Tibial artery (tissue), 4 donors: ENCODE measurements around the gene AGAP1.

ENCODE experiments used
- DNase-seq, 2 donors: peaks; one replicate each; pipeline ENCODE4 v3.0.0-alpha.2; 2019
- H3K27ac ChIP-seq, 2 donors: fragments of 200-600 bp; sonication (generic) in 1 of 2; 1 replicate in 1 of 2; 2 replicates in 1 of 2; pipeline ENCODE4 v1.5.1; 2018 to 2019; ENCODE audit warnings: mild to moderate bottlenecking in 1 of 2
- H3K27me3 ChIP-seq, 2 donors: fragments of 200-600 bp; sonication (generic) in 1 of 2; one replicate each; pipeline versions ENCODE4 v1.5.1 to v1.6.0; 2016 to 2019
- H3K36me3 ChIP-seq, 3 donors: fragments of 200-600 bp; sonication (generic) in 2 of 3; one replicate each; pipeline ENCODE4 v1.5.1; 2016 to 2019; ENCODE audit warnings: mild to moderate bottlenecking in 2 of 3
- H3K4me1 ChIP-seq, 4 donors: fragments of 200-600 bp; sonication (generic) in 2 of 4; 1 replicate in 3 of 4; 2 replicates in 1 of 4; pipeline ENCODE4 v1.5.1; 2016 to 2019
- H3K4me3 ChIP-seq, 2 donors: fragments of 200-600 bp; sonication (generic) in 1 of 2; 1 replicate in 1 of 2; 2 replicates in 1 of 2; pipeline ENCODE4 v1.5.1; 2018 to 2019; ENCODE audit warnings: mild to moderate bottlenecking in 2 of 2
- H3K9me3 ChIP-seq, 3 donors: fragments of 200-600 bp; sonication (generic) in 1 of 3; one replicate each; pipeline ENCODE4 v1.5.1; 2016 to 2019
- CTCF ChIP-seq, 2 experiments: fragments of 200-600 bp in 1 of 2; fragments of 450-650 bp in 1 of 2; IDR thresholded peaks; one replicate each; pipeline ENCODE4 v1.5.1; 2017 to 2019; ENCODE audit warnings: antibody characterized with exemption in 2 of 2, mild to moderate bottlenecking in 1 of 2, moderate library complexity in 1 of 2
- intact Hi-C: fragments of 100-400 bp; cut with DNase I; formaldehyde crosslinking; loops from one replicate; pipeline ENCODE4 v1.15.0; 2023; ENCODE audit warnings: low total_unique reads

AGAP1 gene

DNA sequence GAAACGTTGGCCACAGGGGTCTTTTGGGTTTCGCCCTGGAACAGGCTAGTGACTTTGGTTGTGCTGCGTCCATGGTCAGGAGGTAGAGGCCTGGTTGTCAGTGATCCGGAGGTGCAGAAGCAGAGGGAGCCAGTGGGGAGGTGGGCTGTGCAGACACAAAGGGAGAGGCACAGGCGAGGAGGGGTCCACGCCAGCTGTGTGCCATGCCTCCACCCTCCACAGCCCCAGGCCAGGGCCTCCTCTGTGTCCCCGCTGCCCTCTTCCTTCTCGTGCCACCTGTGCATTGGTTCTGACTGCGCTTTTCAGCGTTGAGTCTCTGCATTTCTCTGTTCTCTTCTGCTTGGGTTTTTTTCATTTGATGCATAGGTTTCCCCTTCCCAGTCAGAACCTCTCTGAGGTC is 553.3 kb downstream of the AGAP1 start:
- Histone ChIP-seq H3K36me3 (peaks cover 16 to 37% (median 32%) of the 10 kb centered on the region in 3 donors), H3K4me3 (no peak overlapping the region), H3K4me1 (no peaks in the 10 kb centered on the region), H3K9me3 (no peaks in the 10 kb centered on the region), H3K27me3 (no peaks in the 10 kb centered on the region), H3K27ac (no peak overlapping the region)
- intact Hi-C loops = no loop called here
- TF ChIP-seq CTCF (IDR thresholded peaks at IDR 0.05) = no peak
- no peak for DNase-seq

- Histone ChIP-seq H3K27ac (no peak overlapping the region), H3K4me3 (no peak overlapping the region), H3K4me1 (no peaks in the 10 kb centered on the region), H3K9me3 (no peaks in the 10 kb centered on the region), H3K36me3 (peaks cover 16 to 34% (median 30%) of the 10 kb centered on the region in 3 donors), H3K27me3 (no peaks in the 10 kb centered on the region)
- no peak for TF ChIP-seq CTCF (IDR thresholded peaks at IDR 0.05)
- DNase-seq = no peak
- intact Hi-C loops = no loop called here
These were observed 554.2 kb downstream of the AGAP1 start for GRCh38 chr2:236047886-236048540.

- Histone ChIP-seq H3K9me3 (no peaks in the 10 kb centered on the region), H3K4me1 (no peaks in the 10 kb centered on the region), H3K27ac (no peak overlapping the region), H3K36me3 (peaks cover 16 to 34% (median 26%) of the 10 kb centered on the region in 3 donors), H3K4me3 (no peak overlapping the region), H3K27me3 (no peaks in the 10 kb centered on the region)
- no peak for TF ChIP-seq CTCF (IDR thresholded peaks at IDR 0.05)
- intact Hi-C loops = no loop called here
- no peak for DNase-seq
These were observed 556.1 kb downstream of the AGAP1 start for GRCh38 chr2:236049981-236050380.

GRCh38 chr2:236051351-236051750 is 557.5 kb downstream of the AGAP1 start:
- no peaks in the 10 kb centered on the region for H3K4me1 ChIP-seq
- peaks cover 16 to 34% (median 26%) of the 10 kb centered on the region in 3 donors for H3K36me3 ChIP-seq

DNA sequence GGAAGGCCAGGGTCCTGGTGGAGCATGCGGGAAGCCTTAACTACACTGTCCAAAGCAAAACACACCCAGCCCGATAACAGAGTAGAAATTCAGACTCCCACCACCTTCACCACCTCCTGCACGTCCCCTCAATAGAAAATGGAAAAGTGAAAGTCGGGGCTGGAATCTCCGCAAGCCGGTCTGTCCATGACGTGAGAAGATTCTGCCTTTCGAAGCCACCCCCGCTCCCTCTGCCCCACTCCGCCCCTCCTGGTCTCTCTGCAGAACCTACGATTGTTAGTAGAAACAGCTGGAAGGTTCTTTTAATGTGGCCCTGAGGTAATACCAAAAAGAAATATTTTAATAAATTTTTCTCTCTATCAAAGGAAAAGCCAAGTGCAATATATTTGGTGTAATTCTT is 558.0 kb downstream of the AGAP1 start:
- no peak overlapping the region for H3K4me3 ChIP-seq
- no peaks in the 10 kb centered on the region for H3K9me3 ChIP-seq
- DNase-seq = no peak
- no peaks in the 10 kb centered on the region for H3K4me1 ChIP-seq
- no peak overlapping the region for H3K27ac ChIP-seq
- no peaks in the 10 kb centered on the region for H3K27me3 ChIP-seq
- H3K36me3 ChIP-seq = peaks cover 16 to 32% (median 26%) of the 10 kb centered on the region in 3 donors
- no peak for TF ChIP-seq CTCF (IDR thresholded peaks at IDR 0.05)
- intact Hi-C loops = no loop called here

More at GRCh38 chr2:236051351-236051750, 557.5 kb downstream of the AGAP1 start:
- no peak for DNase-seq
- H3K27ac ChIP-seq = no peak overlapping the region
- intact Hi-C loops = no loop called here
- TF ChIP-seq CTCF (IDR thresholded peaks at IDR 0.05) = no peak
- H3K27me3 ChIP-seq = no peaks in the 10 kb centered on the region
- no peaks in the 10 kb centered on the region for H3K9me3 ChIP-seq
- no peak overlapping the region for H3K4me3 ChIP-seq
